NCI-H2196 (cell line): Measurements from ENCODE around the gene SLC7A8.
"Not testable (repeated sequence)": the region's sequence is repeated elsewhere in the genome, so short reads cannot be mapped to it uniquely, and the experiment has no call there.

Experiments
- DNase-seq: peaks from one replicate; lab custom pipeline; 2025; ENCODE audit not compliant: unreplicated experiment; lab: John Stamatoyannopoulos, UW

Gene SLC7A8

DNA sequence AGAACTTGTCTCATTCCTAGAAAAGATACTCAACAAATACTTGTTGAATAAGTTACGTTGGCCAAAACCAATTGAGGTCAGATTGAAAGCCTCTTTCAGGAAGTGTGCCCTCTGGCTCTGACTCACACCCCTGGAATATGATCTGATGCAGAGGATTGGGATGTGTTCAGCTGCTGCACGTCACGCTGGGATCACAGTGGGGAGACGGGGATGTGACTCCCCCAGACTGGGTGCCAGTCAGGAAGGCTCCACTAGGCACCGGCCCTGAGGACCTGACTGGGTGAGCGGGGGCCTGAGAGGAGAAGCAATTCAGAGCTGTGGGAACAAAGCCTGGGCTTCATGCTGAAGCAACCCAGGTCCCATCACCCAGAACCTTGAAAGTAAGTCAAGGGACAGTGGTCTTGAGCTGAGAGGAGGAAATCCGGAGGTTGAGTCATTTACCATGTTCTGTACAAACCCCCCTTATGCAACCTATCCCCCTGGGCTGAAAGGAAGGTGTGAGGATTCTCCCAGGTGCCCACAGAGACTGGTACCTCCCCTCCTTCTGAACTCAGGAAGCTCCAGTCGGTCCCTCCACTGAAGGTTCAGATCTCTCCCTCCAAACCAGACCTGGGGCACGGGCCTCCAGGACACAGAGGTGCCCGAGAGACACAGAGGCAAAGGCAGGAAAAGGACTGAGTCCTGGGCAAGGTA lies 68.3 kb downstream of the SLC7A8 start:
- peak; percentile 42 for DNase-seq

DNA sequence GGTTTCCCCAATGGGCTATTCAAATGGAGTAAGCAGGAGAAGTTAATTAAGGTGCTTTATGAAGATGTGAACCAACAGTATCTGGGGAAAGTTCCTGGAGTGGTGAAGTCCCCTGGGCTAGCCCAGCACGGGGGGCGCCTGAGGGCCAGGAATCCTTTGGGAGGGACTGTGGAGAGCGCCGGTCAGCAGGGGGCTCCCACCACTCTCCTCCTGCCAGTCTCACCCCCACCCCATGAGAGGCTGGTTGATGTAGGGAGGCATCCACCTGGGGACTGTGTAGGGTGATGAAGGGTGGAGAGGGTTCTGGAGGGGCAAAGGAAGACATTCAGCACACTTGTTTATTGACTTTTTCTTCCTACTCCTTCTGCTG lies 68.8 kb downstream of the SLC7A8 start:
- no peak for DNase-seq

DNA sequence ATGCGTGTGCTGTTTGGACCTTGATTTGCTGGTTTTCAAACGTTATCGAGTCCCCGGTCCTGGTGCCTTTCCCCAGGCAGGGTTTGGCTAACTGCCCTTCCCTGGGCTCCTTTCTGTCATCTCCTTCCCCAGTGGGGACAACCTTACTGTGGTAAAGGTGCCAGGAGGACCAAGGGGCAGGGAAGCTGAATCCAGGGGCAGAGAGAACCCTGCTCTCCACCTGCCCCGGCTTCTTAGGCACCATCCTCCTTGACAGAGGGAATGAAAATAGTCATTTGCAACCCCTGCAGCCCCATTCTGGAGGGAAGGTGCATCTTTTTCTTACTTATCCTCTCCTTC lies 69.4 kb downstream of the SLC7A8 start:
- no peak for DNase-seq

DNA sequence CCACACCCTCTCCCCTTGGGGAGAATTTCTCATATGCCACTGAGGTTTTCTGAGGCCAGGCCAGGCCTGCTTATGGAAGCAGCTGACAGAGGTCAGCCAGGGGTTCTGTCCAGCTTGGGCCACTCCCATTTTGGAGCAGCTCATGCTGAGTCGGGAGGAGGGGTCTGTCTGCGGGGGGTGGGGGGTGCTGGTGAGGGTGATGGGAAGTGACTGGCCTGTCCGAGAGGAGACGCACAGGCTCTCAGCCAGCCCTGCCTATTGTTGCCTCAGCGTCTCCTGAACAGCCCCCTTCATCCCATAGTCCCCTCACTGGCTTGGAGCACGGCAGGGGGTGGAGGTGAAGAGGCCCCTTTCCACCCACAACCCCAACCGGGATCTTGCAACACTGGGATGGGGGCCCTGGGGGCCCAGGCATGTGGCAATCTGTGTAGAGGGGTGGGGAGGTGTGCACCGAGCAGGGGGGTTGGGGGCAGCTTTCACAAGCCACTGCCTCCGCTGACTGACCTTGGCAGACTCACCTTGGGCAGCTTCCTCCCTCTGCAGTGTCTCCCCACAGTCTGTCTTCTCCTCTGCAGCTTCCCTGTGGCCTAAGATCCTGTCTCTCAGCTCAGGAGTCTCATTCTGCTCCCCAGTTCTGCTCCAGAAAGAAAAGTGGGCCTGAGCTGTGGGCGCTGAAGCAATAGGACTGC lies 69.9 kb downstream of the SLC7A8 start:
- no peak for DNase-seq

DNA sequence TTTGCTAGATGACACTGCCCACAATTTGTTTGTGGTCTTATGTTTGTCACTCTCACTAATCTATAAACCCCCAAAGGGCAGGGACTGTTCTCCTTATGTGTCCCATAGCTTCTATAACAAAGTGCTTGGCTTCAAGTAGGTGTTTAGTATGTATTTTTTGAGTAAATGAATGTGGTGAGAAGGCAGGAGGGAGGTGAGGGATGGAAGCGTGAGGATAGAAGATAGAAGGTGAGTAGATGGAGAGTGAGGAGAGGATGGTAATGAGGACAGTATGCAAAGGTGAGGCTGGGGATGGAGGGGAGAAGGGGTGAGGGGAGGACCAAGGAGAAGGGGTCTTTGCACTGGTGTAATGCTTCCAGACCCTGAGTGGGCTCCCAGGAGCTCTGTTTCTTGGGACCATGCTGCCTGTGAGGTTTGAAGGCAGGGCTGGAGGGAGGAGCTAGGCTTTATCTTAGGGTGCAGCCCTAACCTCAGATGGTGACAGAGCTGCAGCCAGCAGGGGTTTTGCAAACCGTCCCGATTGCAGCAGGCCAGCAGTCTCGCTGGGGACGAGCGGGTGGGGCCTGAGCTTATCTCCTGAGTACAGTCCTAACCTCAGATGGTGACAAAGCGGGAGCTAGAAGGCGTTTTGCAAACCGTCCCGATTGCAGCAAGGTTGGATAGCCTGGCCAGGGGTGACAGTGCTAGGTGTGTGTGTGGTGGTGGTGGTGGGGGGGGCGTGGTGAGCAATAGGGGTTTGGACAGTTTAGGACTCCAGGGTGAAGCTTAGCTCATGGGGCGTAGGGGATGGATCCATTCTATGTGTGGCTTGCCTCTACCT lies 70.9 kb downstream of the SLC7A8 start:
- DNase-seq = no peak

DNA sequence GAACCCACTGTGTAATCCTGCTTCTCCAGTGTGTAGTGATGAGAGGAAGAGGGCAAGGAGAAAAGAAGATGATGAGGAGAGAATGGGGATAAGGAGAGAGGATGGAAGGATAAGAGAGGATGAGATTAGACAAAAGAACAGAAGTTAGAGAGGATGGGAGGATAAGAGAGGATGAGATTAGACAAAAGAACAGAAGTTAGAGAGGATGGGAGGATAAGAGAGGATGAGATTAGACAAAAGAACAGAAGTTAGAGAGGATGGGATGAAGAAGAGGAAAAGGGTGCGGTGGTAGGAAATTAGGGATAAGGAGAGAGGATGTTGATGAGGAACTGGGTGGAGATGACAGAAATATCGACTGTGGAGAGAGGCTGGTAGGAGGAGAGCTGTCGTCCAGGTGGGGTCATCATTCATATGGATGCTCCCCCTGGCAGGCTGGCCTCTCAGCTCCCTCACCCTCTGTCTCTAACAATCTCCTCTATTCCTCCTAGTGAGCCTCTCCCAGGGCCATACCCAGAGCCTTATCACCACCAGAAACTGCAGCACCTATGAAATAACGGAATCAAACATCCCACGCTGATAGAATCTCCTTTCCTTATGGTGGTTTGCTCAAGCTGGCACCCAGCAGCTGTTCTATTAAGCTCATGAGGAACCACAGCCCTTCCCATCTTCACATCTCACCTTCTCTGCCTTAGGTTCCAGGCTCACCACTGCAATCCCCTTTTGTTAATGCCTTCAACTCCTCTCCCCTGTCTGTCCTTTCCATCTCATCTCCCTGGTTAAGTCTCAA lies 72.7 kb downstream of the SLC7A8 start:
- DNase-seq = no peak

DNA sequence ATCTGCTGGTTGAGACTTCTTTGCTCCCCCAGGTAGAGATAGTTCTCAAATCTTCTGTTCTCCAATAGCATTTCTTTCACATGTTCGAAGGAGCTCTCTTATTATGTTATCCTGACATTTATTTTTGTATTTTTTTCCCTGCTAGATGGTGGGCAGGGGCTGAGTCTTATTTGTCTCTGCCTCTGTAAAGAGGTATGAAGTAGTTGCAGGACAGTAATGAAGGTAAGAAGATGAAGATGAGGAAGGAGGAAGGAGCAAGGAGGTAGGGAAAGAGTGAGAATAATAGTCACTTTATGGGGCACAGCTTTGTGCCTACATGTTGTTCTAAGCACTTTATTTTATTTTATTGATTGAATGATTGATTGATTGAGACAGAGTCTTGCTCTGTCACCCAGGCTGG lies 73.7 kb downstream of the SLC7A8 start:
- no peak for DNase-seq

DNA sequence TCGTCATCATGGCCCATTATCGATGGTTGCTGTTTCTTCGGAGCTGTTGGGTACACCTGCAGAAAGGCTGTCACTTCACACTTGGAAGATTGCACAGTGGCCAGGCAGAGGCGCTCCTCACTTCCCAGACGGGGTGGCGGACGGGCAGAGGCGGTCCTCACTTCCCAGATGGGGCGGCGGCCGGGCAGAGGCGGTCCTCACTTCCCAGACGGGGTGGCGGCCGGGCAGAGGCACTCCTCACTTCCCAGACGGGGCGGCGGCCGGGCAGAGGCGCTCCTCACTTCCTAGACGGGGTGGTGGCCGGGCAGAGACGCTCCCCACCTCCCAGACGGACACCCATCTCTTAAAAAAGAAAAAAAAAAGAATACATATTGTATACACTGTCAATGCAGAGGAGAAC lies 75.3 kb downstream of the SLC7A8 start:
- not testable (repeated sequence) for DNase-seq

DNA sequence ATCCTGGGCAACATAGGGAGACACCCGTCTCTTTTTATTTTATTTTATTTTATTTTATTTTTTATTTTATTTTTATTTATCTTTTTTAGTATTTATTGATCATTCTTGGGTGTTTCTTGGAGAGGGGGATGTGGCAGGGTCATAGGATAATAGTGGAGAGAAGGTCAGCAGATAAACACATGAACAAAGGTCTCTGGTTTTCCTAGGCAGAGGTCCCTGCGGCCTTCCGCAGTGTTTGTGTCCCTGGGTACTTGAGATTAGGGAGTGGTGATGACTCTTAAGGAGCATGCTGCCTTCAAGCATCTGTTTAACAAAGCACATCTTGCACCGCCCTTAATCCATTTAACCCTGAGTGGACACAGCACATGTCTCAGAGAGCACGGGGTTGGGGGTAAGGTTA lies 75.8 kb downstream of the SLC7A8 start:
- not testable (repeated sequence) for DNase-seq

DNA sequence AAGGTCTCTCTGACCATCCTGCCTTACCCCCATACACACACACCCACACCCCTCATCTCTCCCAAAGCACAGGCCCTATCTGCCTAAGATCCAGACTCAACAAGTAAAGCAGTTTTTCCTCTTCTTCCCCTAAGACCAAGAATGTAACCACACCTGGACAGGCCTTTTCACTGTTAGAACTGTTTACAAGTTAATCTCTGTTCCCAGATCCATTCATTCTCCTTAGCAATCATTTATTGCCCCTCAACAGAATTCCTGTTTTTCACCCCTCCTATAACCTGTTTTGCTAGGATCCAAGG lies 76.8 kb downstream of the SLC7A8 start:
- DNase-seq = no peak

DNA sequence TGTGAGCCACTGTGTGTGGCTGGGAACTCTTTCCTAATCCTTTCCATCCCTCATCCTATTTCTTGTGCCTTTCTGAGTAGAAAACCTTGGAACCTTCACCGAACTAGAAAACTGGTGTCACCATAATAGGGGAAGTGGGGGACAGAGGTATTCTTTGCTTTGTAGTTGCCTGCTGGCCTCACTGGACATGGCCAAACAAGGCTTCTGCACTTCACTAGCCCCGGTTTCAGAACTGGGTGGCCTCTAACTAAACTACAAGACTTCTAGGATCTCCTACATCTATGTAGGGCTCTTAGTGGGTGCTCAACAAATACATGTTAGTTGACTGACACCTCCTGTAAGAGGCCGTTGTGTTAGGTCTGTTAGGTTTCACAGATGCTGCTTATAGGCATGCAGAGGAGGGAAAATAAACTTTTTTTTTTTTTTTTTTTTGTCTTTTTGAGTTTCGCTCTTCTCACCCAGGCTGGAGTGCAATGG lies 78.1 kb downstream of the SLC7A8 start:
- no peak for DNase-seq

DNA sequence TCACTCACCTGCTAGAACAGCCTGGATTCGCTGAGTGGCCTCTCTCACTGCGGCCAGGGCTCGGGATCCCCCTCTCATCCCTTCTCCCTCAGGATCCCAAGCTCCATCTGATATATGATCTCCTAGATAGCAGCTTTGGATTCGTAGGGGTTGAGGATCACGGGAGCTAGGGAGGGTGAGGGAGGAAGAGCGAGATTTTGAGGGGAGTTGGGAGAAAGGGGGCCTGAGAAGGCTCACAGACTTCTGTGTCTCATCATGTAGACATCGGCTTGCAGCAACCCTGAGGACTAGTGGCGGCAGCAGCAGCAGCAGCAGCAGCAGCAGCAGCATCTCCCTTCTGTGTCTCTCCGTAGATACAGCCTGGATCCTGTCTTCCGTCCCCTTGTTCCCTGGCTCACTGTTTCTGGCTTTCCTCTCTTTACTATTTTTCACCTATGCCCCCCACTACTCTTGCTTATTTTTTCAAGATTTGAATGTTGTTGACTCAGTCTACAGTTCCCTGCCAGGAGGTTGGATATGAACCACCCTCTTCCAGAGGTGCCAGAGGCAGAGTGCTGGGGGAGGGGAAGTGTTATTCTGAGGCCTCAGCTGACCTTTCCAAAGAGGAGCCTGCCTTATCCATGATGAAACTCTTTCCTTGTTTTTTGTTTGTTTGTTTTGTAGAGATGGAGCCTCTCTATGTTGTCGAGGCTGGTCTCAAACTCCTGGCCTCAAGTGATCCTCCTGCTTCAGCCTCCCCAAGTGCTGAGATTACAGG lies 78.7 kb downstream of the SLC7A8 start, which contains the start of gene CIROP:
CIROP (minus strand) TSS at position 399 of the 757 bp plus-strand sequence; CDS start at position 330, 69 bp downstream.
- DNase-seq = no peak

DNA sequence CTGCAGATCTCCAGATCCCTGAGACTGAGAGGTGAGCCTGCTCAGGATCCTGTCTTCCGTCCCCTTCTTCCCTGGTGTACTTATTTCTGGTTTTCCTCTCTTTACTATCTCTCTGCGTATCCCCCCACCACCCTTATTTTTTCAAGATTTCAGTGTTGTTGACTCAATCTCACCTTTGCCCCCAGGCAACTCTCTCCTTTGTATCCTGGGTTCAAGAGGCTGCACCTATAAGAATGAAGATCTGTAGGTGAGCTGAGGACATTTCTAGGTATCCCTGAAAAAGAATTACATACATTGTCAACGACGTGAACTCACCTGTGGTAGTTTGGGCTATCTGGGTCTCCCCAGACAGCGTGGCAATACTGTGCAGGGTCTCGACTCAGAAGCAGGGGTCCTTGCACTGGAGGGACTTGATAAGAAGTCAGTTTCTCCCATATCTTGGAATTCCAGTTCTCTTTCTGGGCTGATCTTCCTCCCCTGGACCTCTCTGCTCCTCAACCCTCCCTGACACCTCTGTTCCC lies 79.3 kb downstream of the SLC7A8 start:
- no peak for DNase-seq

DNA sequence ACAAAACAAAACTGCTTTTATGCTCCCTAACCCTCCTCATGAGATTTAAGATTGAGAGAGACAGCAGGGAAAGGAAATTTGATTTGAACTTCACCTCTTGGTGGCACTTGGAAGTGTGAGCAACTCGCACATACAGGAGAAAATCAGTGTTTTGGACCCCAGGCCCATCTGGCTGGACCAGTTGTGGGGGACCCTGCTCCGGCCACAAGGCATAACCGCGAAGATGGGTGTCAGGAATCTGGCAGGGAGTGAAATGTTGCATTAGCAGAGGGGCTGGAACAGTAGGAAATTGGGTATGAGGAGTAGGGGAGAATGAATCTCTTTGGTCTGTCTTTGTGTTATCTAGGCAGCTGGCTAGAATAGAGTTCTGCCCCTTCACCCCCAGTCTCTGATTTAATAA lies 79.9 kb downstream of the SLC7A8 start:
- DNase-seq = no peak

DNA sequence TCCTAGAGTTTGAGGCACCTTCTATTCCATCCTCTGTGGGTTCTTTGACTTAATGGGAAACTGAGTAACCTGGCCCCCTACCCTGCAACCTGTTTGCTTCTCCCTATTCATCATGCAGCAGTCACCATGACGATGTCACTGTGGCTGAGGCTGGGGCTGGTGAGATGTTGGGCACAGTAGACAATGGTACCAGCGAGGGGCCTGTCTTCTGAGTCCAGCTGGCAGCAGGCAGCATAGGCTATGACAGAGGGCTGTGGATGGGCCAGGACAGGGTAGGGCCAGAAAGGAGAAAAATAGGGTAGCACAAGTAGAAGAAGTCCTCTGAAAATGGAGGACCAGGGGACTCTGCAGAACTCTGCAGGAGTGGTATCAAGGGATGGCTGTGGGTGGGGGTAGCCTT lies 80.7 kb downstream of the SLC7A8 start:
- DNase-seq = no peak

DNA sequence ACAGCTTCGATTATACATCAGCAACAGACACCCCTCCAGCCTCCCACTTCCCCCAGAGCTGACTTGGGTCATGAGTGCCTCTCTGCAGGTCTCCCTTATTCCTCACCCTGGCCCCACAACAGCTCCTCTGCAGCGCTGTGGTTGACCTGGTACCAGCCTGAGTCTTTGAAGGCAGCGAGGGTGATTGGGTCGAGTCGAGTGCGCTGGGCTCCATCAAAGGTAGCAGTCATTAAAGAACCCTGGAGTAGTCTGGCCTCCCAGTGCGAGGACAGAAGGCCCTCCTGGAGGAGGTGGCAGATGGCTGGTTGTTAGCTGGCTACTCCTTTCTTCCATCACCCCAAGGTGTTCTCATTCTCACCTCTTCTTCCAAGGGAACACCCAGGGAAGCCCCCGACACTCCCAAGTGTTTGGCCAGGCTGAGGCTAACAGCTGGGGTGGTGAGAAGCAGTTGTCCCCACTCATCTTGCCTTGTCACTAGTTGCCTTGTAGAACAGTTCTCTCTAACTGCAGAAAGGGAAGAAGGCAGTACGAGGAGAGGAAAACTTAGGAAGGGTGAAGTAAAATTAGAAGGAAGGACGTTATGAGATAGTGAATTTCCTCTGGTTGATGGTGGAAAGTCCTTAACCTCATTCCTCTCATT lies 81.4 kb downstream of the SLC7A8 start:
- DNase-seq = no peak

DNA sequence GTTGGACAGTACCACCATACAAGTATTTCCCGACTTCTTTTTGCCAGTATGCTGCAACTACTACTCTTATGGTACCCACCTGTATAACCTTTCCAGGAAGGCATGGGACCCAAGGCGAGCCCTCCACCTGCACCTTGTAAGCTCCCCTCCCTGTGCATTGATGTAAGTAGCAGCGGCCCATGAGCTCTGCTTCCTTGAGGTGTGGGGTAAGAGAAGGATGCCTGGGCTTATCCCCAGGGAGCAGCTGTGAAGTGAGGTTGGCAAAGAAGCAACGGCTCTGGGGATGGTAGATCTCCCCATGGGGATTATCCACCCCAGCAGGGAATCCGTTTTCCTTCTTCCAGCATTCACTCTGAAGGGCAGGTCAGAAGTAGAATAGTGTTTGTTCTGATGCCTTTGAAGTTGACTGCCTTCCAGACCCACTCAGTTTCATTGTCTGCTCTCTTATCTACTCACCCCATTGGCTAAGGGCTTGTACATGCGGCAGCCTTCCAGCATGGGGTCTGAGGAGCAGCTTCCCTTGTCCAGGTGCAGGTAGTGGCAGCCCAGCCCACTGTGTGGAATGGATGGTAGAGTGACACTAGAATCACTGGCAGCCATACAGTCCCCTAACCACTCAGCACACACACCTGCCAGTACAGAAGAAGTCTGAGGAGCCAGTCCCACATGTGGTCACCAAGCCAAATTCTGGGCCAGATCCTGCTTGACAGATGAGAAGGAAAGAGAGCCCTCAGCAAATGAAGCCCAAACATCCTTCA lies 82.1 kb downstream of the SLC7A8 start:
- peak; percentile 70 for DNase-seq

DNA sequence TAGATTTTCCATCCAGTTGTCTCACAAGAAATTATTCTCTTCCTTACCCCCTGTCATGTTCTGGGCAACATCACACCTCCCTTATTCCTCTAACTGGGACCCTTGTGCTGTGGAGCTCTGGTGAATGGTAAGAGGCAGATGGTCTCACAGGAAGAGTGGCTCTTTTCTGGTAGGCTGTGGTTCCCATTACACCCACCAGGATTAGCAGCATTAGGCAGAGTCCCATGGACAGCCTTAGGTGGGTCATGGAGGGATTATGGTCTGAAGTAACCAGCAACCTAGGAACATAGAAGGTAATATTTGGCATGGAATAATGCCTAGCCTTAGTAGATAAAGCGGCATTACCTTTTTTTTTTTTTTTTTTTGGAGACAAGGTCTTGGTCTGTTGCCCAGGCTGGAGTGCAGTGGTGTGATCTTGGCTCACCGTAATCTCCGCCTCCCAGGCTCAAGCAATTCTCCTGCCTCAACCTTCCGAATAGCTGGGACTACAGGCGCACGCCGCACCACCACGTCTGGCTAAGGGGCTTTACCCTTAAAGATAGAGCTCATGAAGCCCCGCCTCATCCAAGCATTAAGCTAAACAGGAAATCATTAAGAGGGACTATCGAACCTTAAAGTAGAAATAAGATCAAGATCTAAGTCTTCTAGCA lies 84.1 kb downstream of the SLC7A8 start:
- no peak for DNase-seq

DNA sequence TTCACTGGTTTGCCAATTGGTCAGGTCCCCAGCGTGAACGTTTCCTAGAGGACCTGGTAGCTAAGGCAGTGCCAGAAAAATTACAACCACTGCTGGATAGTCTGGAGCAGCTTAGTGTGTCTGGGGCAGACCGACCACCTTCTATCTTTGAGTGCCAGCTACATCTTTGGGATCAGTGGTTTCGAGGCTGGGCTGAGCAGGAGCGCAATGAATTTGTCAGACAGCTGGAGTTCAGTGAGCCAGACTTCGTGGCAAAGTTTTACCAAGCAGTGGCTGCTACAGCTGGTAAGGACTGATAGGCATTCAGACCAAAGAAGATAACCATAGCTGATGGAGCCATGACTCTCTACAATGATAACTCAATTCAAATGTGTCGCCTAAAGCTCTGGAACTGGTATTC lies 85.7 kb downstream of the SLC7A8 start:
- no peak for DNase-seq
